Measurements from ENCODE around the gene CISD2.
"Not testable (repeated sequence)": the region's sequence is repeated elsewhere in the genome, so short reads cannot be mapped to it uniquely, and the experiment has no call there.

CISD2 gene

DNA sequence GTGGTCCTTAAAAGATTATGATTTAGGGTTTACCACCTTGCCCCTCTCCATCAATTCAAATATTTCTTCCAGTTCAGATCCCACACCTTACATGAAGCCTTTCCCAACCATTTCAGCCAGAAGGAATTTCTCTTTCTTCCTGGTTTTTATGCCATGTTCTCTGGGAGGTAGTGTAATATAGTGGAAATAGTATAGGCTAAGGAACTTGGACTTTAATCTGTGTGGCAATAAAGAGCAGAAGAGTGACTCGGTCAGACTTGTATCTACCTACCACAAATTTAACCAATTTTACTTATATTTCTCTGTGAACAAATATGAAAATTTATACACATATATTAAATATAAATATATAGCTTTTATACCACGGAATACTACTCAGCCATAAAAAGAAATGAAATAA lies 18.4 kb upstream of the CISD2 start:
- DNase-seq, result no peak

DNA sequence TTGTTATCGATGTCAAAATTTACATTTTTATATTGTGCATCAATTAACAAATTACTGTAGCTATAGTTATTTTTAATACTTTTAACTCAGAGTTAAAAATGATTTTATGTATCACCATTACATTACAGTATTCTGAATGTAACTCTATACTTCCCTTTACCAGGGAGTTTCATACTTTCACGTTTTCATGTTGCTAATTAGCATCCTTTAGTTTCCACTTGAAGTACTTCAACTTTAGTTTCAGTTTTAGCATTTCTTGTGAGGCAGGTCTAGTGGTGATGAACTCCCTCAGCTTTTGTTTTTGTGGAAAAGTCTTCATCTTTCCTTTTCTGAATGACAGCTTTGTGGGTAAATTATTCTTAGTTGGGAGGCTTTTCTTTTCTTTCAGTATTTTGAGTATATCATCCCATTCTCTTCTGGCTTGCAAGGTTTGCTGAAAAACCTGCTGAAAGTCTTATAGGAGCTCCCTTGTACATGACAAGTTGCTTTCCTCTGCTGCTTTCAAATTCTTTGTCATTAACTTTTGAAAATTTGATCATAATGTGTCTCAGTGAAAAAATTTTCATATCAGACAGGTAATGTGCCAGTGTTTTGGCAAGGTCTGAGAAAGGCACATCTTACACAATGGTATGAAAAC lies 9.8 kb upstream of the CISD2 start:
- no peak for DNase-seq

DNA sequence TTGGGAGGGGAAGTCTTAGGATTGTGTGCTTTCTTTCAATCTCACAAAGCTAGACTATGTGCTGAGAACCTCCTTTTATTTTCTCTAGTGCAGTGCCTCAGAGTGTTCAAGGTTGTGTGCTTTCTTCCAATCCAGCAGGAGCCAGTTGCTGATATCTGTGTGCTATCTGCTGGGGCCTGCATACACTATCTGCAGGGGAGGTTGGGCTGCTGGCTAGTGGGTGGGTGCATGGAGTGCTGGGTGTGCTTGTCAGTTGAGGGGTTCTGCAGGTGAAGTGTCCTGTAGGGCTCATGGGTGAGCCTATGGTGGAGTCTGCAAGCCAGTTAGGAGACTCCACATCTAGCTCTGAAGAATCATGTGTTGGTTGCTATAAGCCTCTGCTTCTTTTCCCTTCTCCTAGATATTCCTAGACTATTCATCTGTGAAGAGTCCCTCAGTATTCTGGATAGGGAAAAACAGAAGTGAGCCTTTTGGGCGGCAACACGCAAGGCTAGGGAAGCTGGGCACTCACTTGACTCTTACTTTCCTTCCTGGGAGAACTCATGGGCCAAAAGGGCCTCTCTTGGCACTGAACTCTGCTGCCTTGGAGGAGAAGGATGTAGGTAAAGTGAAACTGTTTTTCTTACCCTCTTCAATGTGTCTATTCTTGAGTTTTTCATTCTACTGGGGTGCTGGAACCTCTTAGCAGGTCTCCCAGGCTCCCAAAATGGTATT lies 8.0 kb upstream of the CISD2 start:
- DNase-seq, result no peak

DNA sequence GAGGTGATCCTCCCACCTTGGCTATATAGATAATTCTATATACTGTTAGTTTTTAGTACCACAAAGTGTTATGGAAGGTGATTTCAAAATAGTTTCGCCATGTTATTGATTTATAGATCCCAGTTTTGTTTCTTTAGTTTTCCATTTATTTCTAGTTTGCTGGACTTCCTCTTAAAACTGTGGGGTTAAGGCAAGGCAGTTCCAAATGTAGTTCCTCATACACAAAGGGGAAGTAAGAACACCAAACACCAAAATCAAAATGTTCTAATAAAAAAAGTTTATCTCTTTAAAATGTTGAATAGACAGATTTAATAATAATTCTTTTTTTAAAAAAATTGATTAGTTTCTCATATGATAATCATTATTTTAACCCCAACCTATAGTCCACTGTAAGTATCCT lies 6.8 kb upstream of the CISD2 start:
- no peak for DNase-seq

DNA sequence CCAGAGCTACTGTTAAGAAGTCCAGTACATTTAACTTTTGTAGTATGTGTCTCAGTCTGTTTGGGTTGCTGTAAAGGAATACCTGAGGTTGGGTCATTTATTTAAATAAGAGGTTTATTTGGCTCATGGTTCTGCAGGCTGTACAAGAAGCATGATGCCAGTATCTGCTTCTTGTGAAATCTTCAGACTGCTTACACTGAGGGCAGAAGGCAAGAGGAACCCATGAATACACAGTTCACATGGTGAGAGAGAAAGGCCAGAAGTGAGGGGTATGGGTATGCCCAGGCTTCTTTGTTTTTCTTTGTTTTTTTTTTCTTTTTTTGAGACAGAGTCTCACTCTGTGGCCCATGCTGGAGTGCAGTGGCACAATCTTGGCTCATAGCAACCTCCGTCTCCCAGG lies 6.0 kb upstream of the CISD2 start:
- no peak for DNase-seq

DNA sequence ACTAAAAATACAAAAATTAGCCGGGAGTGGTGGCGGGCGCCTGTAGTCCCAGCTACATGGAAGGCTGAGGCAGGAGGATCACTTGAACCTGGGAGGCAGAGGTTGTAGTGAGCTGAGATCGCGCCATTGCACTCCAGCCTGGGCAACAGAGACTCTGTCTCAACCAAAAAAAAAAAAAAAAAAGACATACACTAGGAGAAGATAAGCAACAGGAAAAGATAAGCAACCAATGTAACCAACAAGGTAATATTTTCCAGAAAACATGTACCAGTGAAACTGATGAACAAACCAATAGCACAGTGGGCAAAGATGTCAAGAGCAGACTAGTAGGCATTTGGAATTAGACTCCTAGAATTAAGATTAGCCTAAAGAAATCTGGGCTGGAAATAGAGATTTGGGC lies 3.5 kb upstream of the CISD2 start:
- DNase-seq, result not testable (repeated sequence)

DNA sequence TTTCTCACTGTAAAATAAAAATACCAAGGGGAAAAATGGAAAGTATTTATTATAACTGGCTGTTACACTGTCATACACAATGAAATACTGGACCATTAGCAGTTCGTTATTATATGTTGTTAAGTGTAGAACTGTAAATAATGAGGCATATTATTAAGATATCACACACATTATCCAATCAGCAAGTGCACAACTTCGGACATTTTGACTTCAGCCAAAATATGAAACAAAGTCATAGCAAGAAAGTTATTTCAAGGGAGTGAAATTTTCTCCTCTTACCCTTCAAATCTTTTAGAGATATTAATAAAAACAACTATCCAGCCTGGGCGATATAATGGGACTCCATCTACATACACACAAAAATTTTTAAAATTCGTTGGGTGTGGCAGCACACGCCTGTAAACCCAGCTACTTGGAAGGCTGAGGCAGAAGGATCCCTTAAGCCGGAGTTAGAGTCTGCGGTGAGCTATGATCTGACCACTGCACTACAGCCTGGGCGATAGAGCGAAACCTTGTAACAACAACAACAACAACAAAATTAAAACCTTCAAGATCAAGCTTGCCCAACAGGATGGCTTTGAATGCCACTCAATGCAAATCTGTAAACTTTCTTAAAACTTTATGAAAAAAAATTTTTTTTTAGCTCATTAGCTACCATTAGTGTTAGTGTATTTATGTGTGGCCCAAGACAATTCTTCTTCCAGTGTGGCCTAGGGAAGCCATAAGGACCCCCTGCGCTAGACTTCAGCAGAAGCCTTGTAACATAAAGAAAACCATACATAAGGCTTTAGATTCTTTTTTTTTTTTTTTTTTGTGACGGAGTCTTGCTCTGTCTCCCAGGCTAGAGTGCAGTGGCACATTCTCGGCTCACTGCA lies 1.3 kb upstream of the CISD2 start:
- DNase-seq, result no peak

DNA sequence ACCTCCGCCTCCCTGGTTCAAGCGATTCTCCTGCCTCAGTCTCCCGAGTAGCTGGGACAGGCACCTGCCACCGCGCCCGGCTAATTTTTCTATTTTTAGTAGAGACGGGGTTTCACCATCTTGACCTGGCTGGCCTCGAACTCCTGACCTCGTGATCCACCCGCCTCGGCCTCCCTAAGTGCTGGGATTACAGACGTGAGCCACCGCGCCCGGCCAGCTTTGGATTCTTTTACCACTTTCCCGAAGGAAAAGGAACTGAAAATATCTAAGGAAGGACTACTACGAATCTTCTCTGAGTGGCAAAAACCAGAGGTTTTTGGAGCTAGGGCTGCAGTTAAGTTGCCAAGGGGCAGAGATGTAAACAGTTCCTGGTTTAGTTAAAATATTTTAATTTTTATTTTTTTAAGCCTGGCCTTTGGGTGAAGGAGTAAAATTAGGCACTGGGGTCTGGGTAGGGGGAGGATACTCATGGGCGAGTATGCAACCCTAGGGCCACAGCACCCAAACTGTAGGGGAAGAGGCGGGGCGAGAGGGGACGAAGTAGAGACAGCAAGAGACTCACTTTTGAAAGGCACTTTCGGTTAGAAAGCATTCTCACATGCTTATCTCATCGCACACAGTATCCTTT lies 525 bp upstream of the CISD2 start:
- DNase-seq, result no peak

DNA sequence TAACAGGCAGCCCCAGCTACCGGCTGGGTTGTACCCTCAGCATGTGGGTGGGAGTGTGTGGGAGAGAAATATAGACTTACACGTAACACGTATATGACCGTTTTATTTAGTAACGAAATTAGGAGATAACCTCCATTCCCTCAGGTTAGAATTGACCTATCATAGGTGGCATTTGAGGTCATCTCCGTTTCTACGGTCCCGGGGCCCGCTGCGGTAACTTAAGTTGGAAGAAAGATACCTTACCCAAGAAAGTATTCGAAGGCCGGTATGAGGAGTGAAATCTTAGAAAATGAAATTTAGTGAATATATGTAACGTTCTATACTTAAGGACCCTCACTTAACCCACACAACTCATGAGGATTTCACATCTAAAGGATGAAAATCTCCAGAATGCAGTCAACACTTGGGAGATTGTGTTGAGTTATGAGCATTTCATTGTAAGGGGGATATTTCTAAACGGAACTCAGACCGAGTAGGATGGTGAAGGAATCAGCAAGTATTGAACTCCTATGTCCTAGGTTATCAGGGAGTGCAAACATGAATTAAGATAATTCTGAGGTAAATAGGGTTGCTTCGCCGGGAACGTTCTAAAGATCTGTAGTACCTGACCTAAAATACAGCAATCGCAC lies 891 bp downstream of the CISD2 start:
- DNase-seq, result no peak

DNA sequence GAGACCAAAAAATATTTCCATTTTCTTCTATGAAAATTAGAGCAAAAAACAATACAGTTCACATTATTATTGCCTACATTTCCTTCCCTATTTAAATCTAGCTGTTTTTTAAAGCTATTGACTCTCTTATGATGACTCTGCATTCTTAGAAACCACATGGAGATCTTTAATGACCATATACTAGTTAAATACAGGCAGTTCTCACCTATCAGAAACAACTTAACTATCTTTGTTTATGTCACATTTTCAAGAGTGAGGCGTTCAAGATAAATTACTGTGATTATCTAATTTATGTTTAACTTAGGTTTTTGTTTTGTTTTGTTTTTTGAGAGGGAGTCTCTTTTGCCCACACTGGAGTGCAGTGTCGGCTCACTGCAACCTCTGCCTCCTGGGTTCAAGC lies 3.0 kb downstream of the CISD2 start:
- DNase-seq, result no peak

DNA sequence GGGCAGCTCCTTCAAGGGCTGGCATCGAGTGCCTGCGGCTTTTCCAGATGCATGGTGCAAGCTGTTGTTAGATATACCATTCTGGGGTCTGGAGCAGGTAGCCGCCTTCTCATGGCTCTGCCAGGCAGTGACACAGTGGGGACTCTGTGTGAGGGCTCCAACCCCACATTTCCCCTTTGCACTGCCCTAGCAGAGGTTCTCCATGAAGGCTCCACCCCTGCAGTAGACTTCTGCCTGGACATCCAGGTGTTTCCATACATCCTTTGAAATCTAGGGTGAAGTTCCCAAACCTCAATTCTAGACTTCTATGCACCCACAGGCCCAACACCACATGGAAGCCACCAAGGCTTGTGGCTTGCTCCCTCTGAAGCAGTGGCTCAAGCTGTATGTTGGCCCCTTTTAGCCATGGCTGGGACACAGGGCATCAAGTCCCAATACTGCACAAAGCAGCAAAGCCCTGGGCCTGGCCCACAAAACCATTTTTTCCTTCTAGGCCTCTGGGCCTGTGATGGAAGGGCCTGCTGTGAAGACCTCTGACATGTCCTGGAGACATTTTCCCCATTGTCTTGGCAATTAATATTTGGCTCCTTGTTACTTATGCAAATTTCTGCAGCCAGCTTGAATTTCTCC lies 8.8 kb downstream of the CISD2 start:
- not testable (repeated sequence) for DNase-seq

DNA sequence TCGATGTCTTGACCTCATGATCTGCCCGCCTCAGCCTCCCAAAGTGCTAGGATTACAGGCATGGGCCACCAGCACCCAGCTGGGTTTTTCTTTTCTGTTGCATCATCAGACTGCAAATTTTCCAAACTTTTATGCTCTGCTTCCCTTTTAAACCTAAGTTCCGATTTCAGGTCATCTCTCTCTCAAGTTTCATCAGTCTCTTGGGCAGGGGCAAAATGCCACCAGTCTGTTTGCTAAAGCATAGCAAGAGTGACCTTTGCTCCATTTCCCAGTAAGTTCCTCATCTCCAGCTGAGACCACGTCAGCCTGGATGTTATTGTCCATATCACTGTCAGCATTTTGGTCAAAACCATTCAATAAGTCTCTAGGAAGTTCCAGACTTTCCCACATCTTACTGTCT lies 9.6 kb downstream of the CISD2 start:
- not testable (repeated sequence) for DNase-seq

DNA sequence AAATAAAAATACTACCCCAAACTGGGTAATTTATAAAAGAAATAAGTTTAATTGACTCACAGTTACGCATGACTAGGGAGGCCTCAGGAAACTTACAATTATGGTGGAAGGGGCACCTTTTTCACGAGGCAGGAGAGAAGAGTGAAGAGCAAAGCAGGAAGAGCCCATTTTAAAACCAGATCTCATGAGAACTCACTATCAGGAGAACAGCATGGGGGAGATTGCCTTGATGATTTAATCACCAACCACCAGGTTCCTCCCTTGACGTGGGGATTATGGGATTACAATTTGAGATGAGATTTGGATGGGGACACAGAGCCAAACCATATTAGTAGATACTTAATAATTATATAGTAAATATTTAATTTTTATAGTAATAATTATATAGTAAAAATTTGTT lies 10.1 kb downstream of the CISD2 start:
- no peak for DNase-seq

DNA sequence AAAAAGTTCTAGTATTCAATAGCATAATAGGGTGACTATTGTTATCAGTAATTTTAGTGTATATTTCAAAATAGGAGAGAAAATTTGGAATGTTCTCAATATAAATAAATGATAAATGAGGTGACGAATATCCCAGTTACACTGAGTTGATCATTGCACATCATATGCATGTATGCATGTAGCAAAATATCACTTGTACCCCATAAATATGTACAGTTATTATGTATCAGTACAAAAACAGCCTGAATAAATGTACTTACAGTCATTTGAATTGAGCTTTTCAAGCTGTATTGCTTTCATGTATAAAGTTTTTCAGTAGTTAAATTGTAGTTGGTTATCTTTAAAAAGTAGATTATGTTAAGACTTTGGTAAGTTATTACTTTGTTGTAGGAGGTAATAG lies 12.6 kb downstream of the CISD2 start:
- DNase-seq, result no peak

DNA sequence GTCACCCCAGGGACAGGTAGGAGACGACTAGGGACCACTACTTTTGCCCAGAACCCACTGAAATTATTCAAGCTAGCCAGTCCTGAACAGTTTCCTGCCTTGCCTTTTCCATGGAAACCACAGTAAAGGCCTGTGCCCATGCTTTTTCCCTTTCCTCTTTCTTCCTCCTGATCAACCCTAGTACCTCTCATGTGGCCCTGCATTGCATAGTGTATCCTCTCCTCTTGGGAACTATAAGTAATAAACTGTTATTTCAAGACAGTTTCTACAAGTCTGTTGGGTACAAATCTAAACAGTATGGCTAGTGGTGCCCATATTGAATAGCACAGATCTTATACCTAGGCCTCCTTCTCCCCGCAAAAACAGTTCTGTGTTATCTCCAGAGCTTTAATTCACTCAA lies 14.5 kb downstream of the CISD2 start:
- no peak for DNase-seq

DNA sequence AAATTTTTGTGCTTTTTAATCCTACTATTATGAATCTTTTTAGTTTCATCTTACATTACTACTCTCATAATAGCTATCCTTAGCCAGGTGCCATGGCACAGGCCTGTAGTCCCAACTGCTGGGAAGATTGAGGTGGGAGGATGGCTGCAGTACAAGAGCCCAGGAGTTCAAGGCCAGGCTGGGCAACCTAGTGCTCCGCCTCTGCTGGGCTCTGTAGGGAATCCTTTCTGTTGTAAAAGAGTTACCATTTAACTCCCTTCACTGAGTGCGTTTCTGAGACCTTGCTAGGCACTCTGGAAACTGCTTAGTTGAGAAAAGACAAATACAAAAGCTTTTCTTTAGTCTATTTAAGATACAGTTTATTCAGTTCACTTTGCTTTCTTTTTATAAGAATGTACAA lies 19.8 kb downstream of the CISD2 start:
- DNase-seq, result not testable (repeated sequence)

DNA sequence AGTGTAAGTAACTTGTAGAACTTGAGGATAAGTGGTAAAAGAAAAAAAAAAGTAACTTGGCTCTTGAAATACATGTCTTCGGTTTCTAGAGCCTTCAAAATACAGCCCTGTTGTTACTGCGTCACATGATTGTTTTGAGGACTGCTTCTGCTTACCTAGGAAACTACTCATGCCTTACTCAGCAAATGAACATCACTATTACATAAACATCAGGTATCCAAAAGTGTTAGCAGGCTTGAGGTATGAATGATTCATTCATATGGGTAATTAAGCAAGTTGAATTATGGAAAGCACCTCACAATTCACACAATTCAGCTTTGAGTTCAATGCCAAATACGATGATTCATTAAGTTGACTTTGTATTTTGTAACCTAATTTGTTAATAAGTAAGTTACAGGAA lies 21.1 kb downstream of the CISD2 start:
- DNase-seq, result not testable (repeated sequence)

DNA sequence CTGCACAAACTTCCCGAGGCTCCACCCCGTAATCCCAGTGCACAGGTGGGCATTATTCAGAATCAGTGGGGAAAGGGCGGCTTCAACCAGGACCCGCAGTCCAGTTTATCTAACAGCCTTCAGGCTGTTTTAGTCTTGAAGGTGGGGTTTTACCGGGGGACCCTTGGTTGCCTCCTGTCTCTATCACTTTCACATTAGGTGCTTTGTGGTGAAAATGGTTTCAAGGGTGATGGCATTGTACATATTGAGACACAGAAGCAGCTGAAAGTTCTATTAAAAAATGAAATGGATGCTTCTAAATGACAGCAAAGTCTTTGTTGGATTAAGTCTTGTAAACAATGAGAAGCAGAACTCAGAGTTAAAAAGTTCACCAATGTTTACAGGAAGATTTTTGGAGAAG lies 27.8 kb downstream of the CISD2 start:
- DNase-seq, result not testable (repeated sequence)

DNA sequence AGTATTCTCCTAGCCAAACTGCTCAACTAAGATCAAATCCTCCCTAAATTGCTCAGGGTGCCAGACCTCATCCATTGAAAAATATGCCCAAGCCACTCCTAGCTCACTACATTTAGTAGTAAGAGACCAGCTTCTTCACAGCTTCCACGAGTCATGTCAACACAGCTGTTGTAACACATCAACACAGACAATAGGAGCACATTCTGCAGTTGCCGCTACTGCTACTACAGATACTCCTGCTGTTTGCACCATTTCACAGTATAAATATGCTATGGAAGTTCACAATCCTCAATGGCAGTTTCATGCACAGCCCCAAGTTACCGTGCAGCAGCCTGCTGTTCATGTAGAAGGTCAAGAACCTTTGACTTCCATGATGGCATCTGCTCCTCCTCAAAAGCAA lies 28.8 kb downstream of the CISD2 start:
- DNase-seq, result not testable (repeated sequence)

DNA sequence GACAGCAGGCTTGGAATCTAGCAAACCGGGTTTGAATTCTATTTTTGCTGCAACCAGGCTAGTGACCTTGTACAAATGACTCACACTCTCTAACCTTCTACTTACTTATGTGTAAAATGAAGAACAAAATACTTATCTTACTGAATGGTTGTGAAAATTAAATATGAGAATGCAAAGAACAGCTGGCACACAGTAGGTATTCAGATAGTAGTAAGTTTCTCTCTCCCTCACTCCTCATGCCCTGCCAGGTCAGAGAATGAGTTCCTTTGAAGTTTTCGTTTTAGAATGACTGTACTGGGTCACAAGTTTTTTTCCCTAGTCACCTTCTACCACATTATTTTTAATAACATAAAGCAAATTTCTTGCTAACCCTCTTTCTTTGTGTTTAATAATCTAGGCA lies 33.0 kb downstream of the CISD2 start:
- no peak for DNase-seq

DNA sequence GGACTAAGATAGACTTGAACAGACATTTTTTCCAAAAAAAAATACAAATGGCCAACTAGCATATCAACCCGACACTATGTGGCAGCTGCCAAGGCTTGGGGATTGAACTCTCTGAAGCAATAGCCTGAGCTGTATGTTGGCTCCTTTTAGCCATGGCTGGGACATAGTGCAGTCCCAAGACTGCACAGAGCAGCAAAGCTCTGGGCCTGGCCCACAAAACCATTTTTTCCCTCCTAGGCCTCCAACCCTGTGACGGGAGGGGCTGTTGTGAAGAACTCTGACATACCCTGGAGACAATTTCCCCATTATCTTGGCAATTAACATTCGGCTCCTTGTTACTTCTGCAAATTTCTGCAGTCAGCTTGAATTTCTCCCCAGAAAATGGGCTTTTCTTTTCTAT lies 50.1 kb downstream of the CISD2 start:
- no peak for DNase-seq

DNA sequence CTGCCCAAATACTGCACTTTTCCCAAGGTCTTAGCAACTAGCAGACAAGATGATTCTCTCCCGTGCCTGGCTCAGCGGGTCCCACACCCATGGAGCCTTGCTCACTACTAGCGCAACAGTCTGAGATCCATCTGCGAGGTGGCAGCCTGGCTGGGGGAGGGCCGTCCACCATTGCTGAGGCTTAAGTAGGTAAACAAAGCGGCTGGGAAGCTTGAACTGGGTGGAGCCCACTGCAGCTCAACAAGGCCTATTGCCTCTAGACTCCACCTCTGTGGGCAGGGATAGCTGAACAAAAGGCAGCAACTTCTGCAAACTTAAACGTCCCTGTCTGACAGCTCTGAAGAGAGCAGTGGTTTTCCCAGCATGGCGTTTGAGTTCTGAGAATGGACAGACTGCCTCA lies 50.9 kb downstream of the CISD2 start:
- DNase-seq, result not testable (repeated sequence)

DNA sequence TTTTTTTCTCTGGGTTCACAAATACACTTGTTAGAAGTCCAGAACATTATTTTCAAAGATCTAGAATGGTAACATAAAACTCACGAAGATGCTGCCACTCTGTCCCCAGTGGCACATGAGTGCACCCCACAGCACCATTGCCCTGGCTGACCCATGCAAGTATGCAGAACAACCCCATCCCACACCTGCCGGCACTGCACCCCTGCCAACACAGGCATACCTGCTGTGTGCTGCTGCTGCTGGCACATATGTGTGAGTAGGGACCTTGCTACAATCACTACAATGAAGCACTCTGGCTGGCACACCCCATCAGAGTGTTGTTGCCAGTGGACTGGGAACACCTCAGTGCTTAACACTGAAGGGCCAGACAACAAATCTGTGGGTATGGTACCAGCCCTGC lies 66.9 kb downstream of the CISD2 start:
- DNase-seq, result no peak

Measured in NCI-H2171 treated with DMSO at 0.1 percent for 48 hours (cell line).